Fibroblast of skin of right biceps (primary cell): Measurements from ENCODE around the gene PTH1R.

Source experiments
- DNase-seq: peaks from one replicate; pipeline ENCODE4 v3.0.0-alpha.2; 2013

PTH1R gene

GRCh38 chr3:46934072-46934471 is 56.6 kb downstream of the PTH1R start:
- DNase-seq, result no peak

DNA sequence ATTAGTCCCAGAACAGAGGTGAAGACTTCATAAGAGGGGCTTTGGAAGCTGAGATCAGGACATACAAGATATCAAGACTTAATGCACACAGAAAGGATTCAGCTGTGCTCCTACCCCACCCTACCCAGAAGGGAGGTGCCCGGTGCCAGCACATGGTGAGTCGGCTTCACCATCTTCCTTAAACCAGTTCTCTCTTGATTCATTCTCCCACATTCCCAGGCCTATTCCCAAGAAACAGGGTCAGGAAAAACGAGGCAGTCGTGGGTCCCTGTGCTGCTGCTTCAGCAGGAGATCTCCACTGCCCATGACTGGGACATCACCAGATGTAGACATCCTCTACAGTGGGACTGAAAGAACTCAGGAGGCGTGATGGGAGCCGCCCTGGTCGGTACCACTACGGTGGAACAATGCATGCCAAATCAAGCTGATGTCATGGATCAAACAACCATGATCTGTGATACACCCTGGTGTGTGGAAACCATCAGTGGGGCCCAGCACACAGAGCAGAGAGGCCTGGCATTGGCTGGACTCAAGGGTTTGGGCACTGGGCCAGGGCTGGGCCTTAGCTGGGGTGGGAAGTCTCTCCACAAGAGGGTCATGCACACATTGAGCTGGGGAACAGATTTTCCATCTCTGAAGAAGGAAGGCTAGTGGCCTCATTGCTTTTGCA is 57.1 kb downstream of the PTH1R start:
- DNase-seq, result no peak

- peak; percentile 96 for DNase-seq
Observed at GRCh38 chr3:46935168-46935858, 57.8 kb downstream of the PTH1R start.

GRCh38 chr3:46935989-46936558 is 58.6 kb downstream of the PTH1R start:
- DNase-seq, result no peak

GRCh38 chr3:46936733-46937250 is 59.3 kb downstream of the PTH1R start:
- DNase-seq, result no peak

DNA sequence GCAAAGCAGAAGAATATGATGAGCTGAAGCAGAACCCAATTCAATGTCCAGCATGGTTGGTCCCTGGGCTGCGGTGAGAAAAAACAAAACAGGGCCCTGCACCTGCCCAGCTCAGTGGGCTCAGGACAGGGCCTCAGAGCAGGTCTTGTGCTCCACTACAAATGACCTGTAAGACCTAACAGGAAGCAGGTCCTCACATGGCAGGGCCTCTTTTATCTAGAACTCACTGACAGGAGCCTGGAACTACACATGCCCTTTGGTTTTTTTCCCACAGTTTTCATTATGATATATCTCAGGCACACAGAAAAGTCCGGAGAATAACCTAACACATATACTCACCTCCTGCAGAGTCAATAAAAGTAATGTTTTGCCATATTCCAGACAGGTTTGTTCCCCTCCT is 60.6 kb downstream of the PTH1R start:
- no peak for DNase-seq

DNA sequence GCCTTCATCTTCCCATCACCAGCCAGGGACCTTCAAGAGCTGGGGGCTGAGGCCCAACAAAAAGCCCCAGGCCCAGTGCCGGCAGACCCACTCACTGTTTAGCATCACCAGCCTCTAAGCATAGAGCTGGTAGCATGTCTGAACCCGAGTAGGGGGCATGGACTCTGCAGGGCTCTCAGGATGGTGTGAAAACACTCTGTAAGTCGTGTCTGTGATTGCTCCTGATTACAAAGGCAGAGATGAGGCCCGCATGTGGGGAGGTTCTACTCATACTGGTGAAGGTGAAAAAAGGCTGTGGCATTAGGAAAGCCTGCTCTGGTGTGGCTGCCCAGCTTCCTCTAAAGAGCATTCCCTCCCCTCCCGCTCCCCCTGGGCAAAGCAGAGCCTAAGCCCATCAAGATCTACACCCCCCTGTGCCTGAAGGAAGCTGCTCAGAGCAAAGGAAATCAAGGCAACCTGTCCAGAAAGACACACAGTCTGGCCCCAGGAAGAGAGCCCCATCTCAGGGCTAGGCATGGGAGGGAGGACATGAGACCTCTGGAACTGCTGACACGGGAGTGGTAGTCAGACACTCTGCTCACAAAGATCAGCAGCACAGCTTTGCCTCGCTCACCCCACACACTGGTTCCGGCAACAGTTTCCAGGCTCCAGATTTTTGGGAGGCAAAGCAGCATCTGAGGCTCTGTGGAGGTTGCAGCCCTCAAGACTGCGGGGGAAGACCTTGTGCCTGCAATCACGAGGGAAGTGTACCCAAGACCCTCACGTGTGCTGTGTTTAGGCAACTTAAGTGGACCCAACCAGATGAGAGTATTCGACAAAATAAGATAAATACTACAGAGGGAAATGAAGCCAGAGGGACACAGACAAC is 62.3 kb downstream of the PTH1R start:
- no peak for DNase-seq

- no peak for DNase-seq
Observed at GRCh38 chr3:46942076-46942475, 64.6 kb downstream of the PTH1R start.

DNA sequence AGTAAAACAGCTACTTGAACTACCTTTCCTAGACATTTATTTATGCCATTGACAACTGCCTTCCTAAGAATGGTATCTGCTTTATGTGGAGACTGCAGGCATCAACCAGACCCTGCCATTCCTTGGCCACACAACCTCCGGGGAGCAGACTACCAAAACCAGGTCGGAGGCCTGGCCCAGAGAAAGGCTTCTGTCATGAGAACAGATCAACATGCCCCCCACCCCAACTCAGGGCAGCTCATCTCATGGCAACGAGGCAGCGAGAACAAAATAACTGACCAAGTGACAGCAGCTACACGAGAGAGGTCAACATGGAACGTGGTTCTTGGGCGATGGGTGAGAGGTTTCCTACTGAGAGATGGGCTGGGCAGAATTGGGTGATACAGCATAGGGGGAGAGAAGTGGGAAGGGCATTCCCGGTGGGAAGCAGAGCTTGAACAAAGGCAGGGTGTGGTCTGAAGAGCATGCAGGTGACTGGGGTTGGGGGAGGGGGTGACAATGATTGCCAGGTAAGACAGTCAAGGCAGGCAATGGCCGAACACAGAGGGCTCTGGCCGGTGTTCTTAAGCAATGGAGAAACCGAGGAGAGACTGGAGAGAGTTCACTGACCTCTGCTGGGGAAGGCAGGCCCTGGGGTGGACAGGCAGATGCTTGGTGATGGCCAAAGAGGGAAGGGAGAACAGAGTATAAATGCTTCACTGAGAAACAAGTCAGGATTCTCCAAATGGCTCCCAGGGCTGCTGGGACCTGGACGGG is 65.1 kb downstream of the PTH1R start:
- no peak for DNase-seq

GRCh38 chr3:46943237-46944187 is 66.0 kb downstream of the PTH1R start:
- no peak for DNase-seq

- DNase-seq, result no peak
Observed at GRCh38 chr3:46944191-46944590, 66.7 kb downstream of the PTH1R start.

GRCh38 chr3:46946416-46946815 is 68.9 kb downstream of the PTH1R start:
- DNase-seq, result no peak

GRCh38 chr3:46946856-46947545 is 69.5 kb downstream of the PTH1R start:
- peak; percentile 23 for DNase-seq

- no peak for DNase-seq
Observed at GRCh38 chr3:46947546-46947901, 70.0 kb downstream of the PTH1R start.

- DNase-seq, result no peak
Observed at GRCh38 chr3:46947981-46948791, 70.7 kb downstream of the PTH1R start.

- no peak for DNase-seq
Observed at GRCh38 chr3:46948830-46949671, 71.5 kb downstream of the PTH1R start.

- DNase-seq, result no peak
Observed at GRCh38 chr3:46950177-46950576, 72.7 kb downstream of the PTH1R start.

GRCh38 chr3:46950650-46951241 is 73.2 kb downstream of the PTH1R start:
- DNase-seq, result no peak
